OCI-LY1 (cell line): ENCODE data around the gene TPRG1.

Experiments
- H2AFZ ChIP-seq: fragments of 200-600 bp; sonication (generic), shearing (Covaris generic); 2 replicates; pipeline ENCODE4 v1.6.0; 2014; ENCODE audit warnings: antibody characterized with exemption, mild to moderate bottlenecking, low read length
- H3F3A ChIP-seq: fragments of 200-600 bp; sonication (generic), shearing (Covaris generic); 2 replicates; pipeline ENCODE4 v1.6.0; 2014; ENCODE audit warnings: mild to moderate bottlenecking, antibody characterized with exemption, low read length, moderate library complexity; ENCODE audit not compliant: insufficient read depth
- H3K27ac ChIP-seq: fragments of 200-600 bp; sonication (generic); 2 replicates; pipeline ENCODE4 v1.5.1; 2014; ENCODE audit warnings: low read length, mixed run types, mild to moderate bottlenecking, low read depth; ENCODE audit not compliant: poor library complexity, severe bottlenecking
- H3K27me3 ChIP-seq: fragments of 200-600 bp; sonication (generic); 2 replicates; pipeline ENCODE4 v1.6.0; 2014; ENCODE audit warnings: antibody characterized with exemption, mild to moderate bottlenecking, low read length, moderate library complexity; ENCODE audit not compliant: insufficient read depth
- H3K36me3 ChIP-seq: fragments of 200-600 bp; sonication (generic); 2 replicates; pipeline ENCODE4 v1.6.1; 2014; ENCODE audit warnings: mild to moderate bottlenecking, antibody characterized with exemption, low read length, moderate library complexity, mixed read lengths; ENCODE audit not compliant: insufficient read depth
- H3K4me1 ChIP-seq: fragments of 200-600 bp; sonication (generic); 2 replicates; pipeline ENCODE4 v1.5.1; 2014; ENCODE audit warnings: mild to moderate bottlenecking, low read length, moderate library complexity; ENCODE audit not compliant: insufficient read depth, severe bottlenecking
- H3K4me2 ChIP-seq: fragments of 200-600 bp; sonication (generic), shearing (Covaris generic); 2 replicates; pipeline ENCODE4 v1.6.1; 2014; ENCODE audit warnings: low read length
- H3K4me3 ChIP-seq: fragments of 200-600 bp; sonication (generic); 2 replicates; pipeline ENCODE4 v1.5.1; 2014; ENCODE audit warnings: low read length, low read depth, mild to moderate bottlenecking, mixed read lengths; ENCODE audit not compliant: poor library complexity, severe bottlenecking
- H3K79me2 ChIP-seq: fragments of 200-600 bp; shearing (Covaris generic); 2 replicates; pipeline ENCODE4 v1.6.1; 2016; ENCODE audit warnings: mixed run types, low read length, mixed read lengths; ENCODE audit not compliant: insufficient read depth
- H3K9ac ChIP-seq: fragments of 200-600 bp; sonication (generic), shearing (Covaris generic); 2 replicates; pipeline ENCODE4 v1.6.1; 2014; ENCODE audit warnings: mild to moderate bottlenecking, low read length, mixed read lengths
- H3K9me2 ChIP-seq: fragments of 200-600 bp; sonication (generic), shearing (Covaris generic); 2 replicates; pipeline ENCODE4 v1.6.1; 2014; ENCODE audit warnings: low read depth, mild to moderate bottlenecking, low read length, mixed read lengths
- H3K9me3 ChIP-seq: fragments of 200-600 bp; shearing (Covaris generic); 2 replicates; pipeline ENCODE4 v1.6.1; 2014; ENCODE audit warnings: low read length, mixed read lengths
- H4K20me1 ChIP-seq: fragments of 200-600 bp; sonication (generic), shearing (Covaris generic); 2 replicates; pipeline ENCODE4 v1.6.0; 2016; ENCODE audit warnings: mild to moderate bottlenecking, low read length; ENCODE audit not compliant: insufficient read depth
- CTCF ChIP-seq: fragments of 200-600 bp; sonication (generic), shearing (Covaris generic); IDR thresholded peaks from 2 replicates; pipeline ENCODE4 v1.5.1; 2017; ENCODE audit warnings: mild to moderate bottlenecking, antibody characterized with exemption, low read length, moderate library complexity, mixed read lengths
- EZH2 ChIP-seq: fragments of 200-600 bp; sonication (generic), shearing (Covaris generic); IDR thresholded peaks from 2 replicates; pipeline ENCODE4 v1.8.0; 2017; ENCODE audit warnings: borderline replicate concordance, mixed run types, mild to moderate bottlenecking, antibody characterized with exemption, low read length, moderate library complexity, mixed read lengths

The TPRG1 gene

GRCh38 chr3:189353318-189353965, 181.7 kb downstream of the TPRG1 start:
- H3K27me3 ChIP-seq, result no peaks in the 10 kb centered on the region
- H3F3A ChIP-seq, result no peaks in the 10 kb centered on the region
- no peaks in the 10 kb centered on the region for H3K79me2 ChIP-seq
- no peak for TF ChIP-seq CTCF
- no peak for TF ChIP-seq EZH2
- H3K9me2 ChIP-seq, result no peaks in the 10 kb centered on the region
- H4K20me1 ChIP-seq, result no peaks in the 10 kb centered on the region
- no peak overlapping the region for H2AFZ ChIP-seq
- H3K4me3 ChIP-seq, result no peak overlapping the region
- no peak overlapping the region for H3K9ac ChIP-seq
- H3K4me2 ChIP-seq, result no peak overlapping the region
- H3K36me3 ChIP-seq, result no peaks in the 10 kb centered on the region
- no peak overlapping the region for H3K27ac ChIP-seq
- H3K4me1 ChIP-seq, result no peaks in the 10 kb centered on the region
- H3K9me3 ChIP-seq, result no peaks in the 10 kb centered on the region

- Histone ChIP-seq H3F3A (no peaks in the 10 kb centered on the region), H3K27ac (no peak overlapping the region), H4K20me1 (no peaks in the 10 kb centered on the region), H3K9me2 (no peaks in the 10 kb centered on the region), H3K4me2 (no peak overlapping the region), H3K9me3 (no peaks in the 10 kb centered on the region), H3K27me3 (no peaks in the 10 kb centered on the region), H3K36me3 (no peaks in the 10 kb centered on the region), H2AFZ (no peak overlapping the region), H3K79me2 (no peaks in the 10 kb centered on the region), H3K4me3 (no peak overlapping the region), H3K4me1 (no peaks in the 10 kb centered on the region), H3K9ac (no peak overlapping the region)
- TF ChIP-seq CTCF (no peak), EZH2 (no peak)
These were observed 182.5 kb downstream of the TPRG1 start for GRCh38 chr3:189353988-189354889.

GRCh38 chr3:189355115-189355480, 183.3 kb downstream of the TPRG1 start:
- Histone ChIP-seq H3K4me3 (no peak overlapping the region), H3K9me3 (no peaks in the 10 kb centered on the region), H3K36me3 (no peaks in the 10 kb centered on the region), H3K9ac (no peak overlapping the region), H4K20me1 (no peaks in the 10 kb centered on the region), H3K79me2 (no peaks in the 10 kb centered on the region), H3K9me2 (no peaks in the 10 kb centered on the region), H3K27me3 (no peaks in the 10 kb centered on the region), H3F3A (no peaks in the 10 kb centered on the region), H2AFZ (no peak overlapping the region), H3K4me1 (no peaks in the 10 kb centered on the region), H3K27ac (no peak overlapping the region), H3K4me2 (no peak overlapping the region)
- no peak for TF ChIP-seq CTCF
- no peak for TF ChIP-seq EZH2
